ENCODE results near the gene ANTKMT. TPM values are rescaled to one million over a fixed set of nuclear protein-coding genes. Genes with fewer than 3 reads are reported as not detected.

The ANTKMT gene
- total RNA-seq, 1 donor from 2014 or later: 27.5 TPM

- Mint-ChIP-seq H3K27me3 (ENCODE audit: low read depth) (no peaks in the 10 kb centered on the region), H3K36me3 (peaks cover 11% of the 10 kb centered on the region), H3K9me3 (no peaks in the 10 kb centered on the region), H3K4me3 (no peak overlapping the region), H3K27ac (no peak overlapping the region), H3K4me1 (peaks cover 7% of the 10 kb centered on the region)
- TF ChIP-seq CTCF (IDR thresholded peaks at IDR 0.05; ENCODE audit: unreplicated experiment): no peak
- DNase-seq (ENCODE audit: low spot score in 2 of 2, unreplicated experiment in 2 of 2): no peak
Observed at GRCh38 chr16:735982-736453, 15.1 kb downstream of the ANTKMT start.

- no peak for TF ChIP-seq CTCF (IDR thresholded peaks at IDR 0.05; ENCODE audit: unreplicated experiment)
- H3K27me3 Mint-ChIP-seq (ENCODE audit: low read depth): no peaks in the 10 kb centered on the region
- H3K9me3 Mint-ChIP-seq: no peaks in the 10 kb centered on the region
- no peak overlapping the region for H3K4me3 Mint-ChIP-seq
- H3K36me3 Mint-ChIP-seq: peaks cover 11% of the 10 kb centered on the region
- DNase-seq (ENCODE audit: low spot score in 2 of 2, unreplicated experiment in 2 of 2): no peak
- no peak overlapping the region for H3K27ac Mint-ChIP-seq
- peaks cover 9% of the 10 kb centered on the region for H3K4me1 Mint-ChIP-seq
Observed at GRCh38 chr16:736936-737481, 16.1 kb downstream of the ANTKMT start.

GRCh38 chr16:739560-740458 lies 18.9 kb downstream of the ANTKMT start:
- Mint-ChIP-seq H3K9me3 (no peaks in the 10 kb centered on the region), H3K27ac (no peak overlapping the region), H3K27me3 (ENCODE audit: low read depth) (no peaks in the 10 kb centered on the region)

GRCh38 chr16:740459-740763 lies 19.5 kb downstream of the ANTKMT start:
- no peaks in the 10 kb centered on the region for H3K27me3 Mint-ChIP-seq (ENCODE audit: low read depth)
- no peak for DNase-seq (ENCODE audit: low spot score in 2 of 2, unreplicated experiment in 2 of 2)
- H3K4me3 Mint-ChIP-seq: peak overlapping the region; percentile 79
- no peaks in the 10 kb centered on the region for H3K9me3 Mint-ChIP-seq
- no peak overlapping the region for H3K27ac Mint-ChIP-seq
- H3K4me1 Mint-ChIP-seq: peaks cover 9% of the 10 kb centered on the region
- peaks cover 6% of the 10 kb centered on the region for H3K36me3 Mint-ChIP-seq
- no peak for TF ChIP-seq CTCF (IDR thresholded peaks at IDR 0.05; ENCODE audit: unreplicated experiment)

More at GRCh38 chr16:739560-740458, 18.9 kb downstream of the ANTKMT start:
- Mint-ChIP-seq H3K4me1 (peaks cover 9% of the 10 kb centered on the region), H3K4me3 (peak overlapping the region; percentile 79), H3K36me3 (peaks cover 10% of the 10 kb centered on the region)
- TF ChIP-seq CTCF (IDR thresholded peaks at IDR 0.05; ENCODE audit: unreplicated experiment): no peak
- no peak for DNase-seq (ENCODE audit: low spot score in 2 of 2, unreplicated experiment in 2 of 2)

- H3K27ac Mint-ChIP-seq: peak within 1 kb of the TSS; percentile 80
- H3K4me1 Mint-ChIP-seq: peaks cover 9% of the 10 kb centered on the region
- peak; percentile 94 to 99 for DNase-seq (ENCODE audit: low spot score in 2 of 2, unreplicated experiment in 2 of 2)
- TF ChIP-seq CTCF (IDR thresholded peaks at IDR 0.05; ENCODE audit: unreplicated experiment): peak; percentile 93
- no peaks in the 10 kb centered on the region for H3K27me3 Mint-ChIP-seq (ENCODE audit: low read depth)
- H3K36me3 Mint-ChIP-seq: peaks cover 5% of the 10 kb centered on the region
- no peaks in the 10 kb centered on the region for H3K9me3 Mint-ChIP-seq
- H3K4me3 Mint-ChIP-seq: peak within 1 kb of the TSS; percentile 79
Observed at GRCh38 chr16:740764-741505, 20.0 kb downstream of the ANTKMT start, which contains the start of gene CIAO3. Gene CIAO3 (minus strand): TSS chr16:740997. CDS start chr16:740985, 12 bp downstream.

Measured in mesothelial cell of epicardium (in vitro differentiated cells).